ENCODE measurements around the gene STX16.
"Not testable (repeated sequence)": the region's sequence is repeated elsewhere in the genome, so short reads cannot be mapped to it uniquely, and the experiment has no call there.

Gene STX16

GRCh38 chr20:58718729-58719128 lies 67.6 kb downstream of the STX16 start:
- no peak for DNase-seq (ENCODE audit: insufficient read length, low spot score)
- FAIRE-seq, result no peak
- no peak for TF ChIP-seq POLR2A (IDR thresholded peaks at IDR 0.05; ENCODE audit: low read depth, low read length)

- DNase-seq (ENCODE audit: insufficient read length, low spot score) (no peak), FAIRE-seq (no peak)
- TF ChIP-seq POLR2A (IDR thresholded peaks at IDR 0.05; ENCODE audit: low read depth, low read length), result no peak
Measured at GRCh38 chr20:58719258-58719657, 68.2 kb downstream of the STX16 start.

- DNase-seq (ENCODE audit: insufficient read length, low spot score), result no peak
- no peak for FAIRE-seq
- TF ChIP-seq POLR2A (IDR thresholded peaks at IDR 0.05; ENCODE audit: low read depth, low read length), result no peak
Measured at GRCh38 chr20:58719971-58720371, 68.9 kb downstream of the STX16 start.

- no peak for DNase-seq (ENCODE audit: insufficient read length, low spot score)
- no peak for FAIRE-seq
- no peak for TF ChIP-seq POLR2A (IDR thresholded peaks at IDR 0.05; ENCODE audit: low read depth, low read length)
Measured at GRCh38 chr20:58720890-58721289, 69.8 kb downstream of the STX16 start.

GRCh38 chr20:58721951-58722778 lies 71.1 kb downstream of the STX16 start:
- TF ChIP-seq POLR2A (IDR thresholded peaks at IDR 0.05; ENCODE audit: low read depth, low read length), result no peak
- DNase-seq (ENCODE audit: insufficient read length, low spot score) (no peak), FAIRE-seq (no peak)

GRCh38 chr20:58722877-58723627 lies 72.0 kb downstream of the STX16 start:
- FAIRE-seq (no peak), DNase-seq (ENCODE audit: insufficient read length, low spot score) (no peak)
- TF ChIP-seq POLR2A (IDR thresholded peaks at IDR 0.05; ENCODE audit: low read depth, low read length), result no peak

GRCh38 chr20:58723628-58723984 lies 72.5 kb downstream of the STX16 start:
- FAIRE-seq, result no peak
- no peak for DNase-seq (ENCODE audit: insufficient read length, low spot score)
- no peak for TF ChIP-seq POLR2A (IDR thresholded peaks at IDR 0.05; ENCODE audit: low read depth, low read length)

- DNase-seq (ENCODE audit: insufficient read length, low spot score); FAIRE-seq: not testable (repeated sequence)
Measured at GRCh38 chr20:58726156-58726555, 75.1 kb downstream of the STX16 start.

Data from H54 (cell line).